ENCODE results near the gene SLIT3.

SLIT3 gene

GRCh38 chr5:168788786-168789185 is 512.2 kb downstream of the SLIT3 start:
- Histone ChIP-seq H3K9ac (ENCODE audit: low read depth, low read length) (no peak overlapping the region), H3K27me3 (ENCODE audit: insufficient read depth, low read length) (no peaks in the 10 kb centered on the region), H3K4me1 (ENCODE audit: insufficient read depth, low read length) (no peaks in the 10 kb centered on the region; the same call in 1 of the 2 replicates), H3K4me3 (ENCODE audit: low read length) (no peak overlapping the region), H3K9me3 (ENCODE audit: insufficient read depth, low read depth, low read length) (no peaks in the 10 kb centered on the region), H3K36me3 (ENCODE audit: insufficient read depth, low read depth, low read length) (no peaks in the 10 kb centered on the region), H3K27ac (ENCODE audit: low read length) (no peak overlapping the region)

- H3K4me3 ChIP-seq (ENCODE audit: low read length): no peak overlapping the region
- no peaks in the 10 kb centered on the region; the same call in 1 of the 2 replicates for H3K4me1 ChIP-seq (ENCODE audit: insufficient read depth, low read length)
- no peaks in the 10 kb centered on the region for H3K27me3 ChIP-seq (ENCODE audit: insufficient read depth, low read length)
- H3K9me3 ChIP-seq (ENCODE audit: insufficient read depth, low read depth, low read length): no peaks in the 10 kb centered on the region
- H3K9ac ChIP-seq (ENCODE audit: low read depth, low read length): no peak overlapping the region
- no peaks in the 10 kb centered on the region for H3K36me3 ChIP-seq (ENCODE audit: insufficient read depth, low read depth, low read length)
- no peak overlapping the region for H3K27ac ChIP-seq (ENCODE audit: low read length)
Observed at GRCh38 chr5:168788107-168788506, 512.8 kb downstream of the SLIT3 start.

GRCh38 chr5:168786147-168786546 is 514.8 kb downstream of the SLIT3 start:
- no peaks in the 10 kb centered on the region for H3K36me3 ChIP-seq (ENCODE audit: insufficient read depth, low read depth, low read length)

GRCh38 chr5:168784454-168784853 is 516.5 kb downstream of the SLIT3 start:
- Histone ChIP-seq H3K4me3 (ENCODE audit: low read length) (no peak overlapping the region), H3K27me3 (ENCODE audit: insufficient read depth, low read length) (no peaks in the 10 kb centered on the region), H3K9me3 (ENCODE audit: insufficient read depth, low read depth, low read length) (no peaks in the 10 kb centered on the region), H3K4me1 (ENCODE audit: insufficient read depth, low read length) (no peaks in the 10 kb centered on the region), H3K9ac (ENCODE audit: low read depth, low read length) (no peak overlapping the region), H3K27ac (ENCODE audit: low read length) (no peak overlapping the region), H3K36me3 (ENCODE audit: insufficient read depth, low read depth, low read length) (no peaks in the 10 kb centered on the region)

More at GRCh38 chr5:168786147-168786546, 514.8 kb downstream of the SLIT3 start:
- no peak overlapping the region for H3K4me3 ChIP-seq (ENCODE audit: low read length)
- H3K9me3 ChIP-seq (ENCODE audit: insufficient read depth, low read depth, low read length): no peaks in the 10 kb centered on the region
- no peak overlapping the region for H3K27ac ChIP-seq (ENCODE audit: low read length)
- no peaks in the 10 kb centered on the region for H3K4me1 ChIP-seq (ENCODE audit: insufficient read depth, low read length)
- no peak overlapping the region for H3K9ac ChIP-seq (ENCODE audit: low read depth, low read length)
- H3K27me3 ChIP-seq (ENCODE audit: insufficient read depth, low read length): no peaks in the 10 kb centered on the region

- Histone ChIP-seq H3K27me3 (ENCODE audit: insufficient read depth, low read length) (no peaks in the 10 kb centered on the region), H3K4me3 (ENCODE audit: low read length) (no peak overlapping the region), H3K9me3 (ENCODE audit: insufficient read depth, low read depth, low read length) (no peaks in the 10 kb centered on the region), H3K4me1 (ENCODE audit: insufficient read depth, low read length) (no peaks in the 10 kb centered on the region), H3K36me3 (ENCODE audit: insufficient read depth, low read depth, low read length) (no peaks in the 10 kb centered on the region), H3K9ac (ENCODE audit: low read depth, low read length) (no peak overlapping the region), H3K27ac (ENCODE audit: low read length) (no peak overlapping the region)
Observed at GRCh38 chr5:168781941-168782571, 518.9 kb downstream of the SLIT3 start.

- Histone ChIP-seq H3K4me1 (ENCODE audit: insufficient read depth, low read length) (no peaks in the 10 kb centered on the region), H3K4me3 (ENCODE audit: low read length) (no peak overlapping the region), H3K9me3 (ENCODE audit: insufficient read depth, low read depth, low read length) (no peaks in the 10 kb centered on the region), H3K27ac (ENCODE audit: low read length) (no peak overlapping the region), H3K9ac (ENCODE audit: low read depth, low read length) (no peak overlapping the region), H3K36me3 (ENCODE audit: insufficient read depth, low read depth, low read length) (no peaks in the 10 kb centered on the region), H3K27me3 (ENCODE audit: insufficient read depth, low read length) (no peaks in the 10 kb centered on the region)
Observed at GRCh38 chr5:168780888-168781287, 520.1 kb downstream of the SLIT3 start.

- Histone ChIP-seq H3K4me1 (ENCODE audit: insufficient read depth, low read length) (no peaks in the 10 kb centered on the region), H3K9ac (ENCODE audit: low read depth, low read length) (no peak overlapping the region), H3K36me3 (ENCODE audit: insufficient read depth, low read depth, low read length) (no peaks in the 10 kb centered on the region), H3K27me3 (ENCODE audit: insufficient read depth, low read length) (no peaks in the 10 kb centered on the region), H3K4me3 (ENCODE audit: low read length) (no peak overlapping the region), H3K27ac (ENCODE audit: low read length) (no peak overlapping the region), H3K9me3 (ENCODE audit: insufficient read depth, low read depth, low read length) (no peaks in the 10 kb centered on the region)
Observed at GRCh38 chr5:168779333-168779732, 521.6 kb downstream of the SLIT3 start.

GRCh38 chr5:168778536-168778935 is 522.4 kb downstream of the SLIT3 start:
- Histone ChIP-seq H3K9ac (ENCODE audit: low read depth, low read length) (no peak overlapping the region), H3K9me3 (ENCODE audit: insufficient read depth, low read depth, low read length) (no peaks in the 10 kb centered on the region), H3K36me3 (ENCODE audit: insufficient read depth, low read depth, low read length) (no peaks in the 10 kb centered on the region), H3K4me3 (ENCODE audit: low read length) (no peak overlapping the region), H3K4me1 (ENCODE audit: insufficient read depth, low read length) (no peaks in the 10 kb centered on the region), H3K27me3 (ENCODE audit: insufficient read depth, low read length) (no peaks in the 10 kb centered on the region), H3K27ac (ENCODE audit: low read length) (no peak overlapping the region)

- H3K36me3 ChIP-seq (ENCODE audit: insufficient read depth, low read depth, low read length): no peaks in the 10 kb centered on the region
- no peak overlapping the region for H3K9ac ChIP-seq (ENCODE audit: low read depth, low read length)
- no peak overlapping the region for H3K4me3 ChIP-seq (ENCODE audit: low read length)
- no peak overlapping the region for H3K27ac ChIP-seq (ENCODE audit: low read length)
- H3K4me1 ChIP-seq (ENCODE audit: insufficient read depth, low read length): no peaks in the 10 kb centered on the region
- H3K27me3 ChIP-seq (ENCODE audit: insufficient read depth, low read length): no peaks in the 10 kb centered on the region
- no peaks in the 10 kb centered on the region for H3K9me3 ChIP-seq (ENCODE audit: insufficient read depth, low read depth, low read length)
Observed at GRCh38 chr5:168777651-168778050, 523.3 kb downstream of the SLIT3 start.

- no peaks in the 10 kb centered on the region for H3K9me3 ChIP-seq (ENCODE audit: insufficient read depth, low read depth, low read length)
- H3K27ac ChIP-seq (ENCODE audit: low read length): no peak overlapping the region
- no peaks in the 10 kb centered on the region for H3K36me3 ChIP-seq (ENCODE audit: insufficient read depth, low read depth, low read length)
- H3K9ac ChIP-seq (ENCODE audit: low read depth, low read length): no peak overlapping the region
- no peaks in the 10 kb centered on the region for H3K27me3 ChIP-seq (ENCODE audit: insufficient read depth, low read length)
- H3K4me3 ChIP-seq (ENCODE audit: low read length): no peak overlapping the region
- H3K4me1 ChIP-seq (ENCODE audit: insufficient read depth, low read length): no peaks in the 10 kb centered on the region
Observed at GRCh38 chr5:168776070-168776469, 524.9 kb downstream of the SLIT3 start.

- Histone ChIP-seq H3K4me3 (ENCODE audit: low read length) (no peak overlapping the region), H3K9ac (ENCODE audit: low read depth, low read length) (no peak overlapping the region), H3K27me3 (ENCODE audit: insufficient read depth, low read length) (no peaks in the 10 kb centered on the region), H3K27ac (ENCODE audit: low read length) (no peak overlapping the region), H3K9me3 (ENCODE audit: insufficient read depth, low read depth, low read length) (no peaks in the 10 kb centered on the region; the same call in 1 of the 2 replicates), H3K36me3 (ENCODE audit: insufficient read depth, low read depth, low read length) (no peaks in the 10 kb centered on the region), H3K4me1 (ENCODE audit: insufficient read depth, low read length) (no peaks in the 10 kb centered on the region)
Observed at GRCh38 chr5:168773226-168773625, 527.7 kb downstream of the SLIT3 start.

- Histone ChIP-seq H3K4me3 (ENCODE audit: low read length) (no peak overlapping the region), H3K9me3 (ENCODE audit: insufficient read depth, low read depth, low read length) (no peaks in the 10 kb centered on the region; the same call in 1 of the 2 replicates), H3K9ac (ENCODE audit: low read depth, low read length) (no peak overlapping the region), H3K4me1 (ENCODE audit: insufficient read depth, low read length) (no peaks in the 10 kb centered on the region), H3K27me3 (ENCODE audit: insufficient read depth, low read length) (no peaks in the 10 kb centered on the region), H3K36me3 (ENCODE audit: insufficient read depth, low read depth, low read length) (no peaks in the 10 kb centered on the region), H3K27ac (ENCODE audit: low read length) (no peak overlapping the region)
Observed at GRCh38 chr5:168772316-168772961, 528.5 kb downstream of the SLIT3 start.

Measured in iPS-20b (cell line).